ENCODE measurements around the gene PTGES3L.

Gene PTGES3L

GRCh38 chr17:42989726-42990652 is 10.1 kb upstream of the PTGES3L start:
- DNase-seq (ENCODE audit: low spot score) (no peak), ATAC-seq (ENCODE audit: low read depth) (peak; percentile 83)
- TF ChIP-seq CTCF (IDR thresholded peaks at IDR 0.05; ENCODE audit: poor library complexity, severe bottlenecking): no peak
- Histone ChIP-seq H3K27ac (ENCODE audit: poor library complexity, severe bottlenecking) (peak overlapping the region; percentile 99), H3K4me1 (ENCODE audit: insufficient read depth, poor library complexity, severe bottlenecking) (peaks cover 31% of the 10 kb centered on the region), H3K9me3 (ENCODE audit: severe bottlenecking) (no peaks in the 10 kb centered on the region), H3K36me3 (ENCODE audit: low read depth) (peaks cover 68% of the 10 kb centered on the region), H3K4me3 (ENCODE audit: severe bottlenecking) (no peak overlapping the region), H3K27me3 (ENCODE audit: insufficient read depth, poor library complexity, severe bottlenecking) (no peaks in the 10 kb centered on the region)

- no peaks in the 10 kb centered on the region for H3K27me3 ChIP-seq (ENCODE audit: insufficient read depth, poor library complexity, severe bottlenecking)
- peak overlapping the region; percentile 99 for H3K27ac ChIP-seq (ENCODE audit: poor library complexity, severe bottlenecking)
- peaks cover 31% of the 10 kb centered on the region for H3K4me1 ChIP-seq (ENCODE audit: insufficient read depth, poor library complexity, severe bottlenecking)
- peaks cover 70% of the 10 kb centered on the region for H3K36me3 ChIP-seq (ENCODE audit: low read depth)
- no peak overlapping the region for H3K4me3 ChIP-seq (ENCODE audit: severe bottlenecking)
- DNase-seq (ENCODE audit: low spot score) (no peak), ATAC-seq (ENCODE audit: low read depth) (no peak; the same call in 2 of the 3 replicates)
- H3K9me3 ChIP-seq (ENCODE audit: severe bottlenecking): no peaks in the 10 kb centered on the region
- TF ChIP-seq CTCF (IDR thresholded peaks at IDR 0.05; ENCODE audit: poor library complexity, severe bottlenecking): no peak
Observed at GRCh38 chr17:42989141-42989540, 9.3 kb upstream of the PTGES3L start.

GRCh38 chr17:42985225-42985624 is 5.3 kb upstream of the PTGES3L start:
- Histone ChIP-seq H3K27me3 (ENCODE audit: insufficient read depth, poor library complexity, severe bottlenecking) (no peaks in the 10 kb centered on the region), H3K4me3 (ENCODE audit: severe bottlenecking) (no peak overlapping the region), H3K27ac (ENCODE audit: poor library complexity, severe bottlenecking) (no peak overlapping the region), H3K9me3 (ENCODE audit: severe bottlenecking) (no peaks in the 10 kb centered on the region), H3K36me3 (ENCODE audit: low read depth) (peaks cover 59% of the 10 kb centered on the region), H3K4me1 (ENCODE audit: insufficient read depth, poor library complexity, severe bottlenecking) (peaks cover 23% of the 10 kb centered on the region)
- ATAC-seq (ENCODE audit: low read depth) (no peak), DNase-seq (ENCODE audit: low spot score) (no peak)
- TF ChIP-seq CTCF (IDR thresholded peaks at IDR 0.05; ENCODE audit: poor library complexity, severe bottlenecking): no peak

- Histone ChIP-seq H3K4me1 (ENCODE audit: insufficient read depth, poor library complexity, severe bottlenecking) (peaks cover 4% of the 10 kb centered on the region), H3K4me3 (ENCODE audit: severe bottlenecking) (no peak overlapping the region), H3K27me3 (ENCODE audit: insufficient read depth, poor library complexity, severe bottlenecking) (no peaks in the 10 kb centered on the region), H3K36me3 (ENCODE audit: low read depth) (peaks cover 32% of the 10 kb centered on the region), H3K27ac (ENCODE audit: poor library complexity, severe bottlenecking) (peak overlapping the region; percentile 75), H3K9me3 (ENCODE audit: severe bottlenecking) (no peaks in the 10 kb centered on the region)
- TF ChIP-seq CTCF (IDR thresholded peaks at IDR 0.05; ENCODE audit: poor library complexity, severe bottlenecking): no peak
- no peak for DNase-seq (ENCODE audit: low spot score)
- ATAC-seq (ENCODE audit: low read depth): no peak
Observed at GRCh38 chr17:42982266-42982665, 2.4 kb upstream of the PTGES3L start.
